DLD1 (cell line): ENCODE measurements around the gene MAD1L1.

Experiments used
- in situ Hi-C: cut with HindIII; loops from 2 replicates; pipeline ENCODE4 v1.10.0; 2017; ENCODE audit warnings: low sequenced_read_pairs

Gene MAD1L1

GRCh38 chr7:1909476-1909875 is 323.3 kb downstream of the MAD1L1 start:
- in situ Hi-C loops, result no loop called here

GRCh38 chr7:1908823-1909420 is 323.8 kb downstream of the MAD1L1 start:
- in situ Hi-C loops, result no loop called here

- in situ Hi-C loops, result no loop called here
Measured at GRCh38 chr7:1907751-1908365, 324.9 kb downstream of the MAD1L1 start.

- in situ Hi-C loops, result no loop called here
Measured at GRCh38 chr7:1906988-1907745, 325.6 kb downstream of the MAD1L1 start.

- in situ Hi-C loops, result no loop called here
Measured at GRCh38 chr7:1906087-1906830, 326.5 kb downstream of the MAD1L1 start.

GRCh38 chr7:1902231-1902855 is 330.4 kb downstream of the MAD1L1 start:
- in situ Hi-C loops, result no loop called here

GRCh38 chr7:1901431-1902210 is 331.1 kb downstream of the MAD1L1 start:
- in situ Hi-C loops, result no loop called here

- in situ Hi-C loops, result no loop called here
Measured at GRCh38 chr7:1900847-1901246, 331.9 kb downstream of the MAD1L1 start.

- in situ Hi-C loops, result no loop called here
Measured at GRCh38 chr7:1899951-1900762, 332.6 kb downstream of the MAD1L1 start.

GRCh38 chr7:1899196-1899595 is 333.5 kb downstream of the MAD1L1 start:
- in situ Hi-C loops, result no loop called here

GRCh38 chr7:1898628-1899185 is 334.0 kb downstream of the MAD1L1 start:
- in situ Hi-C loops, result no loop called here

GRCh38 chr7:1897861-1898627 is 334.7 kb downstream of the MAD1L1 start:
- in situ Hi-C loops, result no loop called here

- in situ Hi-C loops, result no loop called here
Measured at GRCh38 chr7:1897076-1897860, 335.5 kb downstream of the MAD1L1 start.

- in situ Hi-C loops, result no loop called here
Measured at GRCh38 chr7:1895664-1896515, 336.9 kb downstream of the MAD1L1 start.

- in situ Hi-C loops, result no loop called here
Measured at GRCh38 chr7:1894906-1895663, 337.7 kb downstream of the MAD1L1 start.

- in situ Hi-C loops, result no loop called here
Measured at GRCh38 chr7:1894313-1894900, 338.3 kb downstream of the MAD1L1 start.
